ENCODE measurements around the gene PCNX2.
"Not testable (repeated sequence)": the region's sequence is repeated elsewhere in the genome, so short reads cannot be mapped to it uniquely, and the experiment has no call there.

The PCNX2 gene

GRCh38 chr1:233042834-233043233, 252.7 kb downstream of the PCNX2 start:
- no peak for DNase-seq

- no peak for DNase-seq
Observed at GRCh38 chr1:233040494-233040893, 255.0 kb downstream of the PCNX2 start.

GRCh38 chr1:233038581-233038980, 256.9 kb downstream of the PCNX2 start:
- DNase-seq: no peak

GRCh38 chr1:233037843-233038242, 257.7 kb downstream of the PCNX2 start:
- DNase-seq: no peak

- DNase-seq: no peak
Observed at GRCh38 chr1:233034836-233035235, 260.7 kb downstream of the PCNX2 start.

- DNase-seq: no peak
Observed at GRCh38 chr1:233033361-233033760, 262.2 kb downstream of the PCNX2 start.

- no peak for DNase-seq
Observed at GRCh38 chr1:233032916-233033315, 262.6 kb downstream of the PCNX2 start.

- DNase-seq: no peak
Observed at GRCh38 chr1:233031521-233031920, 264.0 kb downstream of the PCNX2 start.

- no peak for DNase-seq
Observed at GRCh38 chr1:233027046-233027445, 268.5 kb downstream of the PCNX2 start.

- no peak for DNase-seq
Observed at GRCh38 chr1:233025567-233025966, 270.0 kb downstream of the PCNX2 start.

- peak; percentile 37 to 51 for DNase-seq
Observed at GRCh38 chr1:233025157-233025556, 270.4 kb downstream of the PCNX2 start.

GRCh38 chr1:233024199-233024598, 271.3 kb downstream of the PCNX2 start:
- no peak for DNase-seq

GRCh38 chr1:233022246-233022645, 273.3 kb downstream of the PCNX2 start:
- DNase-seq: no peak

GRCh38 chr1:233020426-233020825, 275.1 kb downstream of the PCNX2 start:
- peak in 1 of 2 donors; percentile 13 for DNase-seq

GRCh38 chr1:233019778-233020325, 275.7 kb downstream of the PCNX2 start:
- DNase-seq: no peak

- no peak for DNase-seq
Observed at GRCh38 chr1:233019083-233019482, 276.4 kb downstream of the PCNX2 start.

GRCh38 chr1:233016798-233017197, 278.7 kb downstream of the PCNX2 start:
- no peak for DNase-seq

- no peak for DNase-seq
Observed at GRCh38 chr1:233015965-233016364, 279.6 kb downstream of the PCNX2 start.

- no peak for DNase-seq
Observed at GRCh38 chr1:233012021-233012420, 283.5 kb downstream of the PCNX2 start.

- DNase-seq: peak; percentile 54 to 79
Observed at GRCh38 chr1:233010146-233010545, 285.4 kb downstream of the PCNX2 start.

- DNase-seq: no peak
Observed at GRCh38 chr1:233006541-233006973, 289.0 kb downstream of the PCNX2 start.

- no peak for DNase-seq
Observed at GRCh38 chr1:233006108-233006507, 289.4 kb downstream of the PCNX2 start.

GRCh38 chr1:233005703-233006102, 289.8 kb downstream of the PCNX2 start:
- DNase-seq: no peak

- no peak for DNase-seq
Observed at GRCh38 chr1:233005156-233005555, 290.4 kb downstream of the PCNX2 start.

GRCh38 chr1:233004451-233004850, 291.1 kb downstream of the PCNX2 start:
- no peak for DNase-seq

GRCh38 chr1:233003638-233004037, 291.9 kb downstream of the PCNX2 start:
- not testable (repeated sequence) for DNase-seq

All from inflammatory macrophage treated with lipopolysaccharide for 1 hour (primary cell).